ENCODE data around the gene TAS2R40.

Gene TAS2R40

GRCh38 chr7:143223784-143224183 is 1.9 kb downstream of the TAS2R40 start:
- no peak for DNase-seq (ENCODE audit: low spot score)

DNA sequence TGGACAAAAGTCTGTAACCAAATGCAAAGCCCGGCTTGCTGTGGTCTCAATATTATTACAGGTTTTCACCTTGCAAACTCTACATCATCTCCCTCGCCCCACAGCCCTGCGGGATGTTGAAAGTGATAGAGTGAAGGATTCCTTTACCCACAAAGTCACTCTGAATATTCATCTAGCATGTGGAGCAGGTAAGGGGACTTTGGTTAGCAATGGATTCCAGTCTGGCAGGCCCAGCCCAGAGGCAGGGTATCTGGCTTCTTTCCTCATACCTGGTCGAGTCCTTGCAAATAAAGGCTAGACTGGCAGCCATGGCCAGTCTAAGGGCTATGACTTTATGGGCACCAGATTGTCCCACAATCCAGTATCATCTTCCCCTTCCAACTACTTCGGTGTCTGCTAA is 3.2 kb downstream of the TAS2R40 start:
- DNase-seq (ENCODE audit: low spot score), result no peak

GRCh38 chr7:143227806-143228205 is 6.0 kb downstream of the TAS2R40 start:
- DNase-seq (ENCODE audit: low spot score), result peak; percentile 47

- no peak for DNase-seq (ENCODE audit: low spot score)
Measured at GRCh38 chr7:143229054-143229790, 7.4 kb downstream of the TAS2R40 start.

- no peak for DNase-seq (ENCODE audit: low spot score)
Measured at GRCh38 chr7:143230602-143231457, 9.0 kb downstream of the TAS2R40 start.

DNA sequence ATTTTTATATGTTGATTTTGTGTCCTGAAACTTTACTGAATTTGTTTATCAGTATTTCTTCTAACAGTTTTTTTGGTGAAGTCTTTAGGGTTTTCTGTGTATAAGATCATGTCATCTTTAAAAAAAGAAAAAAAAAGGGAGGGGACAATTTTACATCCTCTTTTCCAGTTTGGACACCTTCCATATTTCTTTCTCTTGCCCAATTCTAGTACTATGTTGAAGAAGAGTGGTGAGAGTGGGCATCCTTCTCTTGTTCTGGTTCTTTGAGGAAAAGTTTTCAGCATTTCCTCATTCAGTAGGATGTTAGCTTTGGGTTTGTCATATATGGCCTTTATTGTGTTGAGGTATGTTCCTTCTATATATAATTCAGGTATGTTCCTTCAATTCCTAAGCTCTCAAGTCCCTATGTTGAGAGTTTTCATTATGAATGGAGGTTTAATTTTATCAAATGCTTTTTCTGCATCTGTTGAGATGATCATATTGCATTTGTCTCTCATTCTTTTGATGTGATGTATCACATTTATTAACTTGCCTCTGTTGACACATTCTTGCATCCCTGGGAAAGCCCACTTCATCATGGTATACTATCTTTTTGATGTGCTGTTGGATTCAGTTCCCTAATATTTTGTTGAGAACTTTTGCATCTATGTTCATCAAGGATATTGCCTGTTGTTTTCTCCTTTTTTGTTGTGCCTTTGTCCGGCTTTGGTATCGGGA is 12.1 kb downstream of the TAS2R40 start:
- DNase-seq (ENCODE audit: low spot score), result no peak

DNA sequence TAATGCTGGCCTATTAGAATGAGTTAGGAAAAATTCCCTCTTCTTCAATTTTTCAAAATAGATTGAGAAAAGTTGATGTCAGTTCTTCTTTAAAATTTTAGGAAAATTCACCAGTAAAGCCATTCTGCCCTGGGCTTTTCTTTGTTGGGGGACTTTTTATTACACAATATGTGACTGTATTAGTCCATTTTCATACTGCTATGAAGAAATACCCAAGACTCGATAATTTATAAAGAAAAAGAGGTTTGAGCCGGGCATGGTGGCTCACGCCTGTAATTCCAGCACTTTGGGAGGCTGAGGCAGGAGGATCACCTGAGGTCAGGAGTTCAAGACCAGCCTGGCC is 12.7 kb downstream of the TAS2R40 start:
- DNase-seq (ENCODE audit: low spot score), result no peak

DNA sequence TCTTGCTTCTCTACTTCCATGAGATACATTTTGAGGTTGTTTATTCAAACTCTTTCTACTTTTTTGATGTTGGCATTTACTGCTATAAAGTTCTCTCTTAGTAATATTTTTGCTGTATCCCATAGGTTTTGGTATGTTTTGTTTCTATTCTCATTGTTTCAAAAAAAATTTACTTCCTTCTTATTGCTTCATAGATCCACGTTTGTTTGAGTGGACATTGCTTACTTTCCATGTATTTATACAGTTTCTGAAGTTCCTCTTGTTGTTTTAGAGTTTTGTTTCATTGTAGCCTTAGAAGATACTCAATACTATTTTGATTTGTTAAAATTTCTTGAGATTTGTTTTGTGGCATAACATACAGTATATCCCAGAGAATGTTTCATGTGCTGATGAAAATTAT is 13.7 kb downstream of the TAS2R40 start:
- no peak for DNase-seq (ENCODE audit: low spot score)

GRCh38 chr7:143236408-143236990 is 14.7 kb downstream of the TAS2R40 start:
- no peak for DNase-seq (ENCODE audit: low spot score)

GRCh38 chr7:143237366-143237765 is 15.5 kb downstream of the TAS2R40 start:
- DNase-seq (ENCODE audit: low spot score), result no peak

- no peak for DNase-seq (ENCODE audit: low spot score)
Measured at GRCh38 chr7:143238289-143238980, 16.6 kb downstream of the TAS2R40 start.

DNA sequence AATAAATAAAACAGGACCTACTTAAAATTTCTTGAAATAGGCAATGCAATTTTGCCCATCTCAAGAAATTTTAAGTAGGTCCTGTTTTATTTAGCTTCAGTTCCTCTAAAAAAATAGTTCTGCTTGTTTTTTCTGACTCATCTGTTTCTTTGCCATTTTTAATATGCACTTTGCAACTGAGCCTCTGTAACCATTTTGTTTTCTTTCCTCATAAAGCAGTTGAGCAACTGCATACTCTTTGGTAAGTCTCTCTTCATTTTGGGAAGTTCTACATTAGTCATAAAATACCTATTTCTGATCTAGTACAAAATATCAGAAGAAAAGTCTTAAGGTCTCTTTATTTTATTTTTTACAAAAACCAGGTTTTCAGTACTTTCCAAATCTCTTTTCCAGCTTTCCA is 18.0 kb downstream of the TAS2R40 start:
- no peak for DNase-seq (ENCODE audit: low spot score)

DNA sequence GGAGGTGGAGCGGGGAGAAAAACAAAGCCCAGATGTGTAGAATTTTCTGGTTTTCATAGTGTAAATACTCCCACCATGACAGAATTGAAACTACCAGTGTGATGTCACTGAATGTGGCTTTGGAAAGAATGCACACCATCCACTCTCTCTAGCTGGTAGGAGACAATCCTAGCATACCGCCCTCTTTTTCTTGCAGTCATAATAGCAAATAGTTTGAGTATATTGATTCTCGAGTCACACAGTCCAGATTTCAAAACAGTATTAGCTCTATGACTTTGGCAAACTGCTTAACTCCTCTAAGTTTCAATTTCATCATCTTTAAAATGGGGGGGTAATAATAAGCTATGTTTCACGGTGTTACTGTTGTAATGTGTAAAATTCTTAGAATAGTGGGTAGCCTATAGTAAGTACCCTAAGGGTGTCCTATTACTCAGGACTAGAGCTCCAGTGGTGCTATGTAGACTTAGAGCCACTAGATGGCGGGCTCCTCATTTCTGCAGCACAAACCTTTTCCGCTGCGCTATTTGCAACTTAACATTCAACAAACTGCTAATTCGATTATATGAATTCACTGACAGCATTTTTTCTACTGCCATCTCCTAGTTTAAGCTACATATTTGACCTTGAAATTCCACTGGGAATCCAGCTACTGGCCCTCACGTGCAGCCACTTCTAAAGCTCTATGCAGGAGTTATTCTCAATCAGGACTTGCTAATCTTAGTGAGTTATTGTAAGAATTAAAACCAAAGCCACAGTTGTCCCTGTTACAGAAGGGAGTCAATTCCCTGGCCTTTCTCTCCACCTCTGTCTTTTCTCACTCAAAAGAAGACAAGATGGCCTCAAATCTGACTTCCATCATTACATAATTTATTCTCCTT is 18.7 kb downstream of the TAS2R40 start:
- peak; percentile 69 for DNase-seq (ENCODE audit: low spot score)

DNA sequence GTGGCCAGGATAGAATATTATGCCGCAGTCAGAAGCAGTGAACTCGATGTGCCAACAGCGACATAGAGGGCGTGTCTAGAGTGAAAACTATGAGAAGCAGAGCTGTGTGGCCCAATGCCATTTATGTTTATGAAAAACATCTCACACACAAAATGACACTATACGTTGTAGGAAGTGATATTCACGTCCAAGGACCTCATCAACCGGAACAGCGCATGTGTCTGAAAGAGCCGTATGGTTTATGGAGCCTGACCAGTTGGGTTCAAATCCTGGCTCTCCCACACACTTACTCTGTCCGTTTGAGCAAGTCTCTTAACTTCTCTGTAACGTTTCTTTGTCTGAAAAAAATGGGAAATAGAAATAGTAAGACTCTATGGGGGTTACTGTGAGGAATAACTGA is 20.5 kb downstream of the TAS2R40 start:
- DNase-seq (ENCODE audit: low spot score), result no peak

GRCh38 chr7:143243111-143243510 is 21.3 kb downstream of the TAS2R40 start:
- DNase-seq (ENCODE audit: low spot score), result no peak

- no peak for DNase-seq (ENCODE audit: low spot score)
Measured at GRCh38 chr7:143243614-143244013, 21.8 kb downstream of the TAS2R40 start.

- no peak for DNase-seq (ENCODE audit: low spot score)
Measured at GRCh38 chr7:143244321-143244720, 22.5 kb downstream of the TAS2R40 start.

- DNase-seq (ENCODE audit: low spot score), result peak; percentile 30
Measured at GRCh38 chr7:143245123-143245522, 23.3 kb downstream of the TAS2R40 start.

DNA sequence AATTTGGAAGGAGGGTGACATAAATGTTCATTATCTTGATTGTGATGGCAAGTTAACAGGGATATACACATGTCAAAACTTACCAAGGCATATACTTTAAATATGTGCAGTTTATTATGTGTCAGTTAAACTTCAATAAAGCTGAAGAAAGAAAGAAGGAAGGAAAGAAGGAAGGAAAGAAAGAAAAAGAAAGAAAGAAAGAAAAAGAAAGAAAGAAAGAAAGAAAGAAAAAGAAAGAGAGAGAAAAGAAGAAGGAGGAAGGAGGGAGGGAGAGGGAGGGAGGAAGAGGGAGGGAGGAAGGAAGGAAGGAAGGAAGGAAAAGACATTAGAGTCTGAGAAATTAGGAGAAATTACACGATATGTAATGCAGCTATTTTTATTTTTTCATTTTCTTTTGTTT is 25.5 kb downstream of the TAS2R40 start:
- DNase-seq (ENCODE audit: low spot score), result no peak

GRCh38 chr7:143248761-143249354 is 27.0 kb downstream of the TAS2R40 start:
- DNase-seq (ENCODE audit: low spot score), result no peak

Data from AG20443 (cell line).